ENCODE data around the gene SLC28A3.

SLC28A3 gene

GRCh38 chr9:84339962-84340361, 596 bp downstream of the SLC28A3 start:
- DNase-seq: no peak

GRCh38 chr9:84339503-84339902, 1.1 kb downstream of the SLC28A3 start:
- DNase-seq: no peak

- DNase-seq: no peak
These were observed 1.8 kb downstream of the SLC28A3 start for GRCh38 chr9:84338792-84339191.

GRCh38 chr9:84337252-84337651, 3.3 kb downstream of the SLC28A3 start:
- DNase-seq: no peak

GRCh38 chr9:84331119-84331809, 9.3 kb downstream of the SLC28A3 start:
- peak; percentile 49 to 79 (median 68) for DNase-seq

GRCh38 chr9:84330246-84330645, 10.3 kb downstream of the SLC28A3 start:
- DNase-seq: peak in 3 of 4 experiments; percentile 19 to 41 (median 22)

GRCh38 chr9:84327184-84327583, 13.4 kb downstream of the SLC28A3 start:
- DNase-seq: no peak

- DNase-seq: no peak
These were observed 15.1 kb downstream of the SLC28A3 start for GRCh38 chr9:84325347-84325973.

GRCh38 chr9:84324811-84325210, 15.7 kb downstream of the SLC28A3 start:
- no peak for DNase-seq

- peak; percentile 19 to 68 (median 53) for DNase-seq
These were observed 16.7 kb downstream of the SLC28A3 start for GRCh38 chr9:84323858-84324257.

- DNase-seq: no peak
These were observed 17.7 kb downstream of the SLC28A3 start for GRCh38 chr9:84322828-84323227.

GRCh38 chr9:84320231-84320630, 20.3 kb downstream of the SLC28A3 start:
- DNase-seq: peak in 2 of 4 experiments; percentile 27 to 32

- DNase-seq: peak in 1 of 4 experiments; percentile 12
These were observed 20.9 kb downstream of the SLC28A3 start for GRCh38 chr9:84319632-84320031.

GRCh38 chr9:84318981-84319380, 21.6 kb downstream of the SLC28A3 start:
- DNase-seq: peak in 2 of 4 experiments; percentile 38 to 55

- no peak for DNase-seq
These were observed 23.0 kb downstream of the SLC28A3 start for GRCh38 chr9:84317563-84317962.

GRCh38 chr9:84315278-84315877, 25.2 kb downstream of the SLC28A3 start:
- DNase-seq: peak; percentile 69 to 80 (median 72)

GRCh38 chr9:84314306-84314705, 26.3 kb downstream of the SLC28A3 start:
- DNase-seq: no peak

- peak; percentile 60 to 79 (median 75) for DNase-seq
These were observed 29.7 kb downstream of the SLC28A3 start for GRCh38 chr9:84310883-84311282.

GRCh38 chr9:84305497-84306131, 34.9 kb downstream of the SLC28A3 start:
- DNase-seq: no peak

- peak in 1 of 4 experiments; percentile 13 for DNase-seq
These were observed 36.4 kb downstream of the SLC28A3 start for GRCh38 chr9:84304166-84304565.

- no peak for DNase-seq
These were observed 37.5 kb downstream of the SLC28A3 start for GRCh38 chr9:84303061-84303460.

- peak in 2 of 4 experiments; percentile 66 to 75 for DNase-seq
These were observed 38.7 kb downstream of the SLC28A3 start for GRCh38 chr9:84301851-84302250.

GRCh38 chr9:84300271-84300670, 40.3 kb downstream of the SLC28A3 start:
- no peak for DNase-seq

Measured in suppressor macrophage (primary cell).